Measurements from ENCODE around the gene DBP.

The DBP gene

GRCh38 chr19:48587387-48587786, 49.8 kb downstream of the DBP start:
- H3K27ac ChIP-seq (ENCODE audit: low read length), result no peak overlapping the region
- no peaks in the 10 kb centered on the region for H3K36me3 ChIP-seq (replicated peaks; ENCODE audit: low read depth, low read length)
- no peak overlapping the region for H2AFZ ChIP-seq (ENCODE audit: low read depth, low read length)
- no peaks in the 10 kb centered on the region for H3K79me2 ChIP-seq (ENCODE audit: low read length)
- H4K20me1 ChIP-seq (ENCODE audit: insufficient read depth, low read length), result no peaks in the 10 kb centered on the region
- peaks cover 8% of the 10 kb centered on the region; the same call in 1 of the 2 replicates for H3K4me1 ChIP-seq (ENCODE audit: low read length)
- no peak overlapping the region for H3K4me3 ChIP-seq (ENCODE audit: low read length)
- no peaks in the 10 kb centered on the region for H3K27me3 ChIP-seq (ENCODE audit: low read depth, low read length)
- TF ChIP-seq CTCF (IDR thresholded peaks at IDR 0.05; ENCODE audit: low read depth, low read length) (no peak), EZH2phosphoT487 (IDR thresholded peaks at IDR 0.05; ENCODE audit: low read depth) (no peak)
- no peak overlapping the region for H3K9ac ChIP-seq (ENCODE audit: low read length)
- H3K9me3 ChIP-seq (ENCODE audit: insufficient read depth, low read length), result no peaks in the 10 kb centered on the region
- H3K4me2 ChIP-seq (ENCODE audit: low read length), result no peak overlapping the region

- Histone ChIP-seq H3K4me1 (ENCODE audit: low read length) (peaks cover 3% of the 10 kb centered on the region; the same call in 1 of the 2 replicates), H3K9me3 (ENCODE audit: insufficient read depth, low read length) (no peaks in the 10 kb centered on the region), H3K79me2 (ENCODE audit: low read length) (no peaks in the 10 kb centered on the region), H3K27ac (ENCODE audit: low read length) (no peak overlapping the region), H4K20me1 (ENCODE audit: insufficient read depth, low read length) (no peaks in the 10 kb centered on the region), H2AFZ (ENCODE audit: low read depth, low read length) (no peak overlapping the region), H3K27me3 (ENCODE audit: low read depth, low read length) (no peaks in the 10 kb centered on the region), H3K4me3 (ENCODE audit: low read length) (no peak overlapping the region), H3K9ac (ENCODE audit: low read length) (no peak overlapping the region), H3K36me3 (replicated peaks; ENCODE audit: low read depth, low read length) (no peaks in the 10 kb centered on the region), H3K4me2 (ENCODE audit: low read length) (no peak overlapping the region)
- TF ChIP-seq CTCF (IDR thresholded peaks at IDR 0.05; ENCODE audit: low read depth, low read length), result no peak
- TF ChIP-seq EZH2phosphoT487 (IDR thresholded peaks at IDR 0.05; ENCODE audit: low read depth), result no peak
Observed at GRCh38 chr19:48582168-48582567, 55.0 kb downstream of the DBP start.
